NCI-H526 (cell line): ENCODE data around the gene HADH.
"Not testable (repeated sequence)": the region's sequence is repeated elsewhere in the genome, so short reads cannot be mapped to it uniquely, and the experiment has no call there.

Source experiments
- DNase-seq, 2 experiments: peaks; one replicate each; lab custom pipeline; 2025; lab: John Stamatoyannopoulos, UW

The HADH gene

GRCh38 chr4:107989537-107990386, at the start of gene HADH:
Gene HADH (plus strand): TSS chr4:107989889. CDS start chr4:107989933, 44 bp downstream.
- peak; percentile 85 to 97 for DNase-seq

GRCh38 chr4:107945809-107946208, 43.9 kb upstream of the HADH start:
- no peak for DNase-seq

GRCh38 chr4:107950746-107951540, 38.7 kb upstream of the HADH start:
- DNase-seq, result no peak

- no peak for DNase-seq
Observed at GRCh38 chr4:107951551-107951950, 38.1 kb upstream of the HADH start.

- no peak for DNase-seq
Observed at GRCh38 chr4:107956011-107956410, 33.7 kb upstream of the HADH start.

- DNase-seq, result peak; percentile 67 to 71
Observed at GRCh38 chr4:107966903-107967302, 22.8 kb upstream of the HADH start.

- not testable (repeated sequence) for DNase-seq
Observed at GRCh38 chr4:107967519-107967918, 22.2 kb upstream of the HADH start.

- not testable (repeated sequence) for DNase-seq
Observed at GRCh38 chr4:107967921-107968320, 21.8 kb upstream of the HADH start.

- DNase-seq, result no peak
Observed at GRCh38 chr4:107970063-107970798, 19.5 kb upstream of the HADH start.

GRCh38 chr4:107972605-107973004, 17.1 kb upstream of the HADH start:
- DNase-seq, result no peak

GRCh38 chr4:107974523-107974922, 15.2 kb upstream of the HADH start:
- no peak for DNase-seq

- no peak for DNase-seq
Observed at GRCh38 chr4:107977482-107977881, 12.2 kb upstream of the HADH start.

GRCh38 chr4:107977966-107978705, 11.6 kb upstream of the HADH start:
- no peak for DNase-seq

GRCh38 chr4:107978716-107979451, 10.8 kb upstream of the HADH start:
- no peak for DNase-seq

GRCh38 chr4:107987916-107988762, 1.6 kb upstream of the HADH start:
- no peak for DNase-seq

- peak in 1 of 2 experiments; percentile 50 for DNase-seq
Observed at GRCh38 chr4:107988763-107989035, 990 bp upstream of the HADH start.

- DNase-seq, result peak in 1 of 2 experiments; percentile 19
Observed at GRCh38 chr4:107989162-107989536, 540 bp upstream of the HADH start.

GRCh38 chr4:107991945-107992630, 2.4 kb downstream of the HADH start:
- DNase-seq, result no peak

- no peak for DNase-seq
Observed at GRCh38 chr4:107993969-107994368, 4.3 kb downstream of the HADH start.

GRCh38 chr4:107994894-107995293, 5.2 kb downstream of the HADH start:
- DNase-seq, result no peak
